T-helper 2 cell treated with Interferon-gamma antibody and Interleukin-4, amounts not matched to agents 5 μg/mL and 100 μg/mL, for 36 hours (primary cell): ENCODE measurements around the gene VAMP8.
"Not testable (repeated sequence)": the region's sequence is repeated elsewhere in the genome, so short reads cannot be mapped to it uniquely, and the experiment has no call there.

ENCODE experiments used
- DNase-seq: peaks from one replicate; pipeline ENCODE4 v3.0.0; 2021; ENCODE audit warnings: low spot score
- H3K27ac Mint-ChIP-seq: one replicate; pipeline ENCODE4 v1.8.0; 2021; ENCODE audit warnings: mild to moderate bottlenecking, mixed read lengths
- H3K27me3 Mint-ChIP-seq: one replicate; pipeline ENCODE4 v1.8.0; 2021; ENCODE audit warnings: low read depth, mixed read lengths
- H3K36me3 Mint-ChIP-seq: one replicate; pipeline ENCODE4 v1.8.0; 2021; ENCODE audit warnings: low read depth, mixed read lengths
- H3K4me1 Mint-ChIP-seq: one replicate; pipeline ENCODE4 v1.8.0; 2021; ENCODE audit warnings: low read depth, mixed read lengths
- H3K4me3 Mint-ChIP-seq: one replicate; pipeline ENCODE4 v1.8.0; 2022; ENCODE audit warnings: mild to moderate bottlenecking, moderate library complexity, mixed read lengths
- H3K9me3 Mint-ChIP-seq: one replicate; pipeline ENCODE4 v1.8.0; 2021; ENCODE audit warnings: mixed read lengths

VAMP8 gene

GRCh38 chr2:85541262-85541661 lies 36.1 kb upstream of the VAMP8 start:
- Mint-ChIP-seq H3K4me3 (peak overlapping the region; percentile 96), H3K36me3 (peaks cover 59% of the 10 kb centered on the region), H3K27me3 (no peaks in the 10 kb centered on the region), H3K27ac (no peak overlapping the region), H3K4me1 (peaks cover 46% of the 10 kb centered on the region), H3K9me3 (no peaks in the 10 kb centered on the region)
- no peak for DNase-seq

DNA sequence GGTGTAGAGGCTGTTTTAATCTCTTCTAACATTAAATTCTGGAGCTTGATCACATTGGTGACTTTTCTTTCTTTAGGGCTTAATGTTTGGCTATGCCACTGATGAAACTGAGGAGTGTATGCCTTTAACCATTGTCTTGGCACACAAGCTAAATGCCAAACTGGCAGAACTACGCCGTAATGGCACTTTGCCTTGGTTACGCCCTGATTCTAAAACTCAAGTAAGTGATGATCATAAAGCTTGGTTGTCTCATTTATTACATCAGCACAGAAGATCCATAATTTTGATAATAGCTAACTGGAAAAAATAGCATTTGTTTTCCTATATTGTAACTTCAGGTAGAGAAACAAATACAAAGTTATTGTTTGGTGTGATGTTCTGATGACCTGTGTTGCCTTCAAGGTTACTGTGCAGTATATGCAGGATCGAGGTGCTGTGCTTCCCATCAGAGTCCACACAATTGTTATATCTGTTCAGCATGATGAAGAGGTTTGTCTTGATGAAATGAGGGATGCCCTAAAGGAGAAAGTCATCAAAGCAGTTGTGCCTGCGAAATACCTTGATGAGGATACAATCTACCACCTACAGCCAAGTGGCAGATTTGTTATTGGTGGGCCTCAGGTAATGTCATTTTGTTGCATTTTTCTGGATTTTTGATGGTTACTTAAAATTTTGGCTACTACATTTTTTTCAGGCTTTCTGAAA lies 35.5 kb upstream of the VAMP8 start:
- H3K27me3 Mint-ChIP-seq = no peaks in the 10 kb centered on the region
- H3K9me3 Mint-ChIP-seq = no peaks in the 10 kb centered on the region
- H3K36me3 Mint-ChIP-seq = peaks cover 62% of the 10 kb centered on the region
- no peak overlapping the region for H3K27ac Mint-ChIP-seq
- peak overlapping the region; percentile 96 for H3K4me3 Mint-ChIP-seq
- DNase-seq = no peak
- peaks cover 42% of the 10 kb centered on the region for H3K4me1 Mint-ChIP-seq

DNA sequence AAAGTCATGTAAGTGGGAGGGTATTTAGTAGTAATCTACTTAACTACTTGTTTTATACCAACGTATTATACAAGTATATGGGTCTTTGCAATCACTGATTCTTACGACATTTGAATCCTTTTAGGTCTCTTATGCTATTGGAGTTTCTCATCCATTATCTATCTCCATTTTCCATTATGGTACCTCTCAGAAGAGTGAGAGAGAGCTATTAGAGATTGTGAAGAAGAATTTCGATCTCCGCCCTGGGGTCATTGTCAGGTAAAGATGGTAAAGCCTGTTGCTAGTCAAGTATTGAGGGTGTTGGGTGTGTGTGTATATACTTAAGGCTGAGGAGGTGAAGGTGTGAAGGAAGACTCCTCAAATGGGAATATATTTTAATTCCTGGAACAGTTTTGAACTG lies 34.6 kb upstream of the VAMP8 start:
- Mint-ChIP-seq H3K36me3 (peaks cover 64% of the 10 kb centered on the region), H3K27ac (peak overlapping the region; percentile 7), H3K27me3 (no peaks in the 10 kb centered on the region), H3K4me3 (peak overlapping the region; percentile 37), H3K9me3 (no peaks in the 10 kb centered on the region), H3K4me1 (peaks cover 36% of the 10 kb centered on the region)
- DNase-seq = no peak

- not testable (repeated sequence) for H3K9me3 Mint-ChIP-seq, H3K27ac Mint-ChIP-seq, DNase-seq, H3K27me3 Mint-ChIP-seq, H3K4me3 Mint-ChIP-seq
- H3K36me3 Mint-ChIP-seq = peaks cover 67% of the 10 kb centered on the region
- H3K4me1 Mint-ChIP-seq = peaks cover 37% of the 10 kb centered on the region
These were observed 33.1 kb upstream of the VAMP8 start for GRCh38 chr2:85544254-85544691.

GRCh38 chr2:85544915-85545779 lies 32.2 kb upstream of the VAMP8 start:
- not testable (repeated sequence) for H3K4me3 Mint-ChIP-seq, DNase-seq, H3K27me3 Mint-ChIP-seq, H3K27ac Mint-ChIP-seq, H3K9me3 Mint-ChIP-seq
- Mint-ChIP-seq H3K36me3 (peaks cover 66% of the 10 kb centered on the region), H3K4me1 (peaks cover 36% of the 10 kb centered on the region)

DNA sequence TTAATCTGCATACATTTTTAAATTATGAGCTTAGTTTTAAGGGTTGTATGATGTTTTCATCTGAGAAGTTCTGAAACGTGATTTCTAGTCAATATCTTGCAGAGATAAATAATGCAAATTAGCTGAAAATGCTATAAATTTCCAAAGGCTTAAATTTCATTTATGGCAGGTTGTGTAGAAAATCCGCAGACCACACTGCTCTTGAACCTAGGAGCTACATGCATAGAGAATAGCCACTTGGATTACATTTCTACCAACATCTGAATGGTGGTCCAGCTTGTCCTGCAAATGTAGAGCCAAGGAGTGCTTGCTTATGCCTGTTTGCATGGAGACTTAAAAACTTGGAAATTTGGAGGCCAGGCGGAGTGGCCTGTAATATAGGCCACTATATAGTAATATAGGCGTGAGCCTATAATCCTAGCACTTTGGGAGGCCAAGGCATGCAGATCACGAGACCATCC lies 31.6 kb upstream of the VAMP8 start:
- no peaks in the 10 kb centered on the region for H3K27me3 Mint-ChIP-seq
- H3K4me1 Mint-ChIP-seq = peaks cover 31% of the 10 kb centered on the region
- no peaks in the 10 kb centered on the region for H3K9me3 Mint-ChIP-seq
- H3K4me3 Mint-ChIP-seq = no peak overlapping the region
- no peak overlapping the region for H3K27ac Mint-ChIP-seq
- H3K36me3 Mint-ChIP-seq = peaks cover 62% of the 10 kb centered on the region
- DNase-seq = no peak

- Mint-ChIP-seq H3K27ac (peak overlapping the region; percentile 46), H3K4me1 (peaks cover 24% of the 10 kb centered on the region), H3K27me3 (no peaks in the 10 kb centered on the region), H3K9me3 (no peaks in the 10 kb centered on the region), H3K4me3 (no peak overlapping the region), H3K36me3 (peaks cover 52% of the 10 kb centered on the region)
- no peak for DNase-seq
These were observed 30.1 kb upstream of the VAMP8 start for GRCh38 chr2:85547089-85547858.

DNA sequence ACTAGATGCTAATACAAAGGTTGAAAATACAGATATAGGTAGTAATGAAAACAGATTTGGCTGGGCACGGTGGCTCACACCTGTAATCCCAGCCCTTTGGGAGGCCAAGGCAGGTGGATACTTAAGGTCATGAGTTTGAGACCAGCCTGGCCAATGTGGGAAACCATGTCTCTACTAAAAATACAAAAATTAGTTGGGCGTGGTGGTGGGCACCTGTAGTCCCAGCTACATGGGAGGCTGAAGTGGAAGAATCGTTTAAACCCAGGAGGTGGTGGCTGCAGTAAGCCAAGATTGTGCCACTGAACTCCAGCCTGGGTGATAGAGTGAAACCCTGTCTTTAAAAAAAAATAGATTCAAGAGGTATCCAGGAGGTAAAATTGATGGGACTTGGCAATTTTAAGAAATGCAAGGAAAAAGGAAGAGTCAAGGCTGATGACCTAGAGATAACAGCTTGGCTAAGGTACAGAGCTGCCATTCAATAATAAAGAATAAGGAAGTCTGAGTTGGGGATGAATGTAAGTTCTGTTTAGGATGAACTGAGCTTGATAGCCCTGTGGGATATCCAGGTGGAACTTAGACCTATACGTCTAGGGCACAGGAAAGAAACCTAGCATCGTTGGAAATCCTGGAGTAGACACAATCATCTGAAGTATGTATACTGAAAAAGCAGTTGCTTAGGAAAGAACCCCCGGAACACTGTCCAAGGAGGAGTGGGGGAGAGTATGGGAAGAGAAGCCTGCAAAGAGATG lies 29.4 kb upstream of the VAMP8 start:
- DNase-seq = no peak
- peaks cover 19% of the 10 kb centered on the region for H3K4me1 Mint-ChIP-seq
- H3K9me3 Mint-ChIP-seq = no peaks in the 10 kb centered on the region
- H3K36me3 Mint-ChIP-seq = peaks cover 46% of the 10 kb centered on the region
- no peaks in the 10 kb centered on the region for H3K27me3 Mint-ChIP-seq
- H3K27ac Mint-ChIP-seq = peak overlapping the region; percentile 26
- H3K4me3 Mint-ChIP-seq = no peak overlapping the region

- H3K4me1 Mint-ChIP-seq = peaks cover 16% of the 10 kb centered on the region
- H3K4me3 Mint-ChIP-seq = no peak overlapping the region
- H3K27me3 Mint-ChIP-seq = no peaks in the 10 kb centered on the region
- H3K36me3 Mint-ChIP-seq = peaks cover 41% of the 10 kb centered on the region
- no peak for DNase-seq
- no peak overlapping the region for H3K27ac Mint-ChIP-seq
- no peaks in the 10 kb centered on the region for H3K9me3 Mint-ChIP-seq
These were observed 28.8 kb upstream of the VAMP8 start for GRCh38 chr2:85548608-85548900.

- no peak for DNase-seq
- peaks cover 40% of the 10 kb centered on the region for H3K36me3 Mint-ChIP-seq
- no peak overlapping the region for H3K27ac Mint-ChIP-seq
- H3K4me3 Mint-ChIP-seq = no peak overlapping the region
- no peaks in the 10 kb centered on the region for H3K27me3 Mint-ChIP-seq
- H3K9me3 Mint-ChIP-seq = no peaks in the 10 kb centered on the region
- H3K4me1 Mint-ChIP-seq = peaks cover 12% of the 10 kb centered on the region
These were observed 28.3 kb upstream of the VAMP8 start for GRCh38 chr2:85549095-85549494.

GRCh38 chr2:85549826-85550225 lies 27.6 kb upstream of the VAMP8 start:
- Mint-ChIP-seq H3K4me3 (no peak overlapping the region), H3K36me3 (peaks cover 37% of the 10 kb centered on the region), H3K4me1 (peaks cover 9% of the 10 kb centered on the region), H3K9me3 (no peaks in the 10 kb centered on the region), H3K27me3 (no peaks in the 10 kb centered on the region), H3K27ac (no peak overlapping the region)
- no peak for DNase-seq

DNA sequence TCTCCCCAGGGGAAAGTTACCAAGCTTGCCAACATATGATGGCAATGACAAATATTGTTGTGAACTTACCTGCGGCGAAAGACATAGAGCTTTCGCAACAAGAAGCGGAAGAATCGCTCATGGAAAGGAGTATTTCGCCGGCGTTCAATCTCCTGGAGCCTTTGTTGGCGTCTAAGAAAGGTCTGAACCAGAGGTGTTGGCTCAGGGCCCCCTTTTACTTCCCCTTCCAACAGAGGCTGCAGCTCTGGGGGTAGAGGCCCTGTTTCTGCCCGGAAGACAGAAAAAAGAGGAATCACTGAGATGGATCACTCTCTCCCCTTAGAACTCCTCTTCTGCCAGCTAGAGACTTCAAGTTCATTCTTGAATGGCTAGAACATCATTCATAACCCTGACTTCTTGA lies 26.9 kb upstream of the VAMP8 start:
- peaks cover 9% of the 10 kb centered on the region for H3K4me1 Mint-ChIP-seq
- no peak overlapping the region for H3K4me3 Mint-ChIP-seq
- H3K9me3 Mint-ChIP-seq = no peaks in the 10 kb centered on the region
- DNase-seq = no peak
- H3K27ac Mint-ChIP-seq = no peak overlapping the region
- H3K27me3 Mint-ChIP-seq = no peaks in the 10 kb centered on the region
- H3K36me3 Mint-ChIP-seq = peaks cover 34% of the 10 kb centered on the region
